HFFc6 (cell line): ENCODE data around the gene MRPS6. TPM values are rescaled to one million over a fixed set of nuclear protein-coding genes. Genes with fewer than 3 reads are reported as not detected.

Experiments used
- DNase-seq: peaks from one replicate; pipeline ENCODE4 v3.0.0-alpha.2; 2018
- H3K27ac Mint-ChIP-seq: 2 replicates; pipeline ENCODE4 v1.8.0; 2020; ENCODE audit warnings: mild to moderate bottlenecking, mixed read lengths
- H3K27me3 Mint-ChIP-seq: 2 replicates; pipeline ENCODE4 v1.8.0; 2021; ENCODE audit warnings: mild to moderate bottlenecking, moderate library complexity, mixed read lengths; ENCODE audit not compliant: insufficient read depth
- H3K36me3 Mint-ChIP-seq: 2 replicates; pipeline ENCODE4 v1.8.0; 2021; ENCODE audit warnings: low read depth, mixed read lengths
- H3K4me1 Mint-ChIP-seq: 2 replicates; pipeline ENCODE4 v1.8.0; 2020; ENCODE audit warnings: low read depth, mixed read lengths
- H3K4me3 Mint-ChIP-seq: 2 replicates; pipeline ENCODE4 v1.8.0; 2020; ENCODE audit warnings: mild to moderate bottlenecking, moderate library complexity, mixed read lengths
- H3K9me3 Mint-ChIP-seq: 2 replicates; pipeline ENCODE4 v1.8.0; 2020; ENCODE audit warnings: mild to moderate bottlenecking, mixed read lengths
- CTCF ChIP-seq: fragments of 200-600 bp; sonication (generic); IDR thresholded peaks from 2 replicates; pipeline ENCODE4 v1.5.0; 2021; ENCODE audit warnings: antibody characterized with exemption, mild to moderate bottlenecking
- total RNA-seq, 6 experiments: library from RNA; stranded (reverse); fragmentation: NEBNext Ultra II Directional; extraction: Animal tissue kit (Norgen Biotek cat#: 25700); gene quantifications; 2 replicates in 1 of 6; 3 replicates in 5 of 6; pipeline ENCODE4 v1.2.3, GENCODE V29; 2021

Gene MRPS6
- total RNA-seq, 6 experiments from 2014 or later = 57.1 to 89.6 (median 62.8) TPM

GRCh38 chr21:34152500-34152899, 79.1 kb downstream of the MRPS6 start:
- no peak for DNase-seq
- no peaks in the 10 kb centered on the region for H3K9me3 Mint-ChIP-seq
- no peak overlapping the region for H3K27ac Mint-ChIP-seq
- peaks cover 46% of the 10 kb centered on the region for H3K4me1 Mint-ChIP-seq
- peaks cover 18% of the 10 kb centered on the region for H3K36me3 Mint-ChIP-seq
- no peak for TF ChIP-seq CTCF
- H3K27me3 Mint-ChIP-seq = peaks cover 4% of the 10 kb centered on the region
- H3K4me3 Mint-ChIP-seq = no peak overlapping the region

GRCh38 chr21:34154878-34155277, 81.5 kb downstream of the MRPS6 start:
- H3K4me1 Mint-ChIP-seq = peaks cover 34% of the 10 kb centered on the region
- H3K4me3 Mint-ChIP-seq = no peak overlapping the region
- H3K36me3 Mint-ChIP-seq = peaks cover 20% of the 10 kb centered on the region
- peaks cover 6% of the 10 kb centered on the region; the same call in 1 of the 2 replicates for H3K9me3 Mint-ChIP-seq
- no peak for DNase-seq
- no peak for TF ChIP-seq CTCF
- H3K27ac Mint-ChIP-seq = no peak overlapping the region
- H3K27me3 Mint-ChIP-seq = peaks cover 4% of the 10 kb centered on the region

GRCh38 chr21:34156957-34157356, 83.6 kb downstream of the MRPS6 start:
- peak; percentile 5 for DNase-seq
- peaks cover 8% of the 10 kb centered on the region; the same call in 1 of the 2 replicates for H3K9me3 Mint-ChIP-seq
- TF ChIP-seq CTCF = no peak
- no peak overlapping the region for H3K4me3 Mint-ChIP-seq
- no peak overlapping the region; the same call in 1 of the 2 replicates for H3K27ac Mint-ChIP-seq
- peaks cover 16% of the 10 kb centered on the region for H3K36me3 Mint-ChIP-seq
- peaks cover 4% of the 10 kb centered on the region for H3K27me3 Mint-ChIP-seq
- peaks cover 34% of the 10 kb centered on the region for H3K4me1 Mint-ChIP-seq

GRCh38 chr21:34157521-34157920, 84.1 kb downstream of the MRPS6 start:
- peaks cover 8% of the 10 kb centered on the region; the same call in 1 of the 2 replicates for H3K9me3 Mint-ChIP-seq
- H3K36me3 Mint-ChIP-seq = peaks cover 19% of the 10 kb centered on the region
- H3K27ac Mint-ChIP-seq = no peak overlapping the region; the same call in 1 of the 2 replicates
- TF ChIP-seq CTCF = no peak
- no peak overlapping the region for H3K4me3 Mint-ChIP-seq
- no peak for DNase-seq
- H3K27me3 Mint-ChIP-seq = peaks cover 4% of the 10 kb centered on the region
- H3K4me1 Mint-ChIP-seq = peaks cover 31% of the 10 kb centered on the region

- H3K27ac Mint-ChIP-seq = no peak overlapping the region
- H3K4me3 Mint-ChIP-seq = no peak overlapping the region
Measured at GRCh38 chr21:34158866-34159835, 85.8 kb downstream of the MRPS6 start.

More at GRCh38 chr21:34158866-34159835, 85.8 kb downstream of the MRPS6 start:
- H3K27me3 Mint-ChIP-seq = no peaks in the 10 kb centered on the region
- H3K36me3 Mint-ChIP-seq = peaks cover 12% of the 10 kb centered on the region
- no peak for DNase-seq
- peaks cover 18% of the 10 kb centered on the region for H3K9me3 Mint-ChIP-seq
- peaks cover 22% of the 10 kb centered on the region for H3K4me1 Mint-ChIP-seq
- no peak for TF ChIP-seq CTCF
